GM19468 (cell line): Measurements from ENCODE around the gene CAMK2B.

Experiments
- ATAC-seq: cut with Tn5 transposase; IDR thresholded peaks from one replicate; pipeline ENCODE4 v1.9.1; 2021; ENCODE audit warnings: mild to moderate bottlenecking, moderate library complexity, moderate number of reproducible peaks; ENCODE audit not compliant: unreplicated experiment; ENCODE audit errors: extremely low read depth

Gene CAMK2B

DNA sequence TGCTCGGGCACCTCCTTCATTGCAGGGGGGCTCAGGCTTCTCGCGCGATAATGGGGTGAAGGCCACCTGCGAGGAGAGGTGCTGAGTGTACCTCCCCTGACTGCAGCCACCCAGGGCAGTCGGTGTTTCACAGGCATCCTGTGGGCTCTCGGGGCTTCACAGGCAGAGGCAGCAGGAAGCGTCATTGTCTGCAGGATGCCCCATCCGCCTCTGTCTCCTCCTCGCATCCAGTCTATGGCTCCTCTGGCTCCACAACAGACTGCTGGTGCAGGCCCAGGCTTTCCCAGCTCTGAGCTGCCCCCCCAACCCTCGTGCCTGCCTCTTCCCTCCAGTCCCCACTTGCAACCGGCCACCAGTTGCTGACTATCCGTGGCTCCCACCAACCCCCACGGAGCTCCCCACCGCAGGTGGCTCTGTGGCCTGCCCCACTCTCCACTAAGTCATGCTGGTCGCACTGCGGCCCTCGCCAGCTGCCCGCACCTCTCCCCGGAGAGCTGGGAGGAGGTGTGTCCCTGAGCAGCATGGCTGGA, 36.5 kb downstream of the CAMK2B start:
- ATAC-seq, result no peak

DNA sequence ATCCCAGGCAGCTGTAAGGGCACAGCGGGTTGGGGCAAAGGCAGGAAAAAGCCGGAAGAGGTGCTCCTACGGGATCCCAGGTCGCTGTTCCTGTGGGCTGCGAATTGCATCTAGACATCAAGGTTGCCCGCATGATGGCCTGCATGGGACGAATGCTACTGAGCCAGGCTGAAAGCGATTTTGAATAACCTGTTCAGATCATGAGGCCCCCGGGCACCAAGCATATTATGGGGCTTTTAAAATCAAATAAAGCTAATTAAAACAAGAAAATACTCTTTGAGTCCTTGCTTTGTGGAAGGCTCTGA, 37.1 kb downstream of the CAMK2B start:
- no peak for ATAC-seq

DNA sequence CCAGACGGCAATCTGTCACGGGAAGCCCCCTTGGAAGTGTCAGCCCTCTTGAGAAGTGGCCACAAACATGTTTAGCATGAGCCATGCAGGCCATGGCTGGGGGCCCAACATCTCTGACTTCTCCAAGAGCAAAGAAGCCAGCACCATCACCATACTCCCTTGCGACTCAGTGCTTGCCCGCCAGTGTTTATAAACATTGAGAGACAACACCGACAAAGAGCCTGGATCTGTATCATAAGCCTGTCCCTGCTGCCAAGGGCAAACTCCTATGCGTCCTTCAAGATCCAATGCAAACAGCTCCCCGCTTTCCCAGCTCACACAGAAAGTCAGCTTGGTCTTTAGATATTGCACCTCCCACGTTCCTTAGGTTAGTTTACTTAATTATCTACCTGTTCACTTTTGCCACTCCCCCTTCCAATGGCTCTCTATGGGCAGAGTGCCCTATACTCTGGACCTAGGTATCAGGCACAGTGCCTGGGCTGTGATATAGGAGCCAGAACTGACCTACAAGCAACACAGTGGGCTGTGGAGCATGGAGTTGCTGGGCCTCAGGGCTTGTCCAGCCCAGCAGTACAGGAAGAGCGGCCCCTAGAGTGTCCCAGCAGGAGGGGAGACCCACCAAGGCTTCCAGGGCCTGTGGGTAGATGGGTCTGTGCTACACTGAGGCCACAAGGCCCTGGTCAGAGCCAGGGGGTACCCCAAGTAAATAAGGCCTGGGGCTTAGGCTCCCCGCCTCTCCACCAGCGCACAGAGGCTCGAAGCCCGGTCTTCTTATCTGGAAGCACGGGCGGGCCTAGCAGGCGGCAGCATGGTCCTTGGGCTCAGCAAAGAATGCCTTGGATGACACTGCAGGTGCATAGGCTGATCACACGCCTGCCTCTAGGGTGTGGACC, 37.7 kb downstream of the CAMK2B start:
- no peak for ATAC-seq

DNA sequence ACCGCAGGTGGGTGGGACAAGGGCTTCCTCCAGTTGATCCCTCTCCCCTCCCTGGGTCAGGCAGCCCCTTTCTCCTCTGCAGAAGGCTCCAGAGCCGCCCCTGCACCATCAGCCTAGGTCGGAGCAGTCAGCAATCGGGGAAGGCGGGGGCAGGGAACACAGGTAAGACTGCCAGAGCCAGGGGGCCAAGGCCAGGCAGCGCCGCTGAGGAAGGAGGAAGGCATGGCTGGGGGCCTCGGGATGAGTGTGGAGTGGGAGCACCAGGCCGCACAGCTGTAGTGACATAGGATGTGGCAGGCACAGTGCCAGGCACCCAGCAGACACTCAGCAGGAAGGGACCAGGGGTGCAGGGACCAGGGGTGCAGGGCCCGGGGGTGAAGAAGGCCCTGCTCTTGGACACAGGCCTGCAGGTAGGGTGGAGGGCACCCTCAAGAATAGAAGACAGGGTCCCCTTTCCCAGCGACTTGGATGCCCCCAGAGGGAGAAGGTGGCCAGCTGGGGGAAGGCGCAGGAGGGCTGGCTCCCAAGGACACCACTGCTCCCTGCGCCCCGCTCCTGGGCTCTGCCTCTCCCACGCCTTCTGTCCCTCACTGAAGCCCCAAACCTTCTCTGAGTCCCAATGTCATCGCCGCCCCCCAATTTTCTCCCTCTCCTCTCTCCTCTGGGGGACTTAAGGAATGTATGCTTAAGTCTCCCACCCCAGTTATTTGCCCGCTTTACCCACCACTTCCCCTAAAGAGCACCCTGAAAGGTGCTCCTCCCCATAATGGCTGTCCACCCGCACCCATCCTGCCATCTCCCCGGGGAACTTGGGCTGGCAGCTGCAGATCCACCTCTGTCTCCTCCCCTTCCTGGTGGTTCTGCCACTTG, 38.5 kb downstream of the CAMK2B start:
- no peak for ATAC-seq

DNA sequence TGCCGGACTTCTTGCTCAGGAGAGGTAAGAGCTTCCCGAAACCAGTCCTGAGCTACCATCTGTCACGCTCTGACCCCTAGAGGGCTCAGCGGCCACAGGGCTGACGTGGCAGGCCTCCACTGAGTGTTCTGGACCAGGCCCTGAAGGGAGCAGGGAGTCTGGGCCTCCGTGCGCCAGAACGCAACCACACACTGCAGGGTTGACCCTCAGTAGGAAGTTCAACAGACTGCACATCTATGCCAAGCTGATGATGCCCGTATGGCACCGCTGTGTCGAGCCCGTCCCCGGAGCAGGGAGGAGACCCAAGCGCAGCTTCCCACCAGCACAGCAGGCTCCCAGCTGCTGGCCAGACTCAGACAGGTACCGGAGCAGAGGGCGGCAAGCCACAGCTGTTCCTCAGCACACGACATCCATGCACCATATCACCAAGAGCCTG, 39.2 kb downstream of the CAMK2B start:
- ATAC-seq, result no peak

DNA sequence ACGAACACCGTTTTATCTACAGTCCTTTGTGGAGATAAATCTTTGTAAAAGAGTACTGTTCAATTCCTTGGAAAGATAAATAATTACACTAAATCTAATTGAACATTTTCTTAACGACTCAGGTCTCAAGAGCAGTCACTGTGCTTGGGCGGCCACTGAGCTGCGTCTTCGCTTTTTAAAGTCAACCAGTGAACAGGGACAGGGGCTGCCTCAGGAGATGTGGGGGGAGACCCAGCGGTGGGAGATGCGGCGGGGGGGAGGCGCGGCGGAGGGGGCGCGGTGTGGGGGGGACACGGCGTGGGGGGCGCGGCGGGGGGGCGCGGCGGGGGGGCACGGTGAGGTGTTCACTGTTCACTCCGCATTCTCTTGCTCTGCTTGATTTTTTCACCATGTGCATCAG, 39.8 kb downstream of the CAMK2B start:
- ATAC-seq, result no peak

DNA sequence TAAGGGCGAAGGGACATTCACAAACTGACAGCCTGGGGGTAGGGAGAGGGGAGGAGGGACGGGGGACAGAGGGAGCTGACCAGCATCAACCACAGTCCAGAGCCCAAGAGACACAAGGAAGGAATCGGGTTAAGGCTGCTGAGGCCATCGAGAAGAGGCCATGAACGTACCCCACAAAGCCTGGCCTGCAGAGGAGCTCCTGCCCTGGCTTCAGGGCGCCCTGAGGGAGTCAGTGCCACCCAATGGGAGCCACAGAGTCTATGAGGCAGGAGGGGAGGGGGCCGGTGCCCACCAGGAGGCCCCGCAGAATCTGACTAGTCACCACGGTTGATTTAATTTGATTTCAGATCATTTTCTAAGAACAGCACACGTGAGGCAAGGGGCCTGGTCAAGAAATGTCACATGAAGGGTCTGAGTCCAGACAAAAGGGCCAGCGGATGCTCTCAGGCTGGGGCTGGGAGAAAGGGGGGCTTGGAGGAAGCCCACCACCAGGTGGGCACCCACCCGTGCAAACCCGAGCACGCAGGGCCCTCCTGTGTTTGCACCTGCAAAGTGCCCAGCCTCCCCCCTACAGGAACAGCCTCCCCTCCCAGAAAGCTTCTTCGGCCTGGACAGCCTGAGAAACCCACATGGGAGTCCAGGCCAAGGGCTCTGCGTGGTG, 40.4 kb downstream of the CAMK2B start:
- ATAC-seq, result no peak

DNA sequence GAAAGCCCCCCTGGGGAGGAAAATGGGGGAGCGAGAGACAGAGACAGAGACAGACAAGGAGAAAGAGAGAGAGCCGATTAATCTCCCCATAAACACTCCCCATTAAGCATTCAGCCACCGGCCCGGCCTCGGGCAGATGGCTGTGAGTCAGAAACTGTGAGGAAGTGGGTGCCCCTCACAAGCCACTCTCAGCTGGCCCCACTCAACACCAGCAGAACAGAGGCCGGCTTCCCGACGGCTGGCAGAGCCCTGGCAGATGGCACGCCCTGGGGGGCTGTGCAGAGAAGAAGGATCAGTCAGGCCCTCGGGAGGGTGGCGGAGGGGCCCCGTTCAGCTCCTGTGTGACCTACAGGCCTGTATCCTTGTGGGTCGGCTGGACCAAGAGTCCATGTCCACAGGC, 41.2 kb downstream of the CAMK2B start:
- ATAC-seq, result no peak

DNA sequence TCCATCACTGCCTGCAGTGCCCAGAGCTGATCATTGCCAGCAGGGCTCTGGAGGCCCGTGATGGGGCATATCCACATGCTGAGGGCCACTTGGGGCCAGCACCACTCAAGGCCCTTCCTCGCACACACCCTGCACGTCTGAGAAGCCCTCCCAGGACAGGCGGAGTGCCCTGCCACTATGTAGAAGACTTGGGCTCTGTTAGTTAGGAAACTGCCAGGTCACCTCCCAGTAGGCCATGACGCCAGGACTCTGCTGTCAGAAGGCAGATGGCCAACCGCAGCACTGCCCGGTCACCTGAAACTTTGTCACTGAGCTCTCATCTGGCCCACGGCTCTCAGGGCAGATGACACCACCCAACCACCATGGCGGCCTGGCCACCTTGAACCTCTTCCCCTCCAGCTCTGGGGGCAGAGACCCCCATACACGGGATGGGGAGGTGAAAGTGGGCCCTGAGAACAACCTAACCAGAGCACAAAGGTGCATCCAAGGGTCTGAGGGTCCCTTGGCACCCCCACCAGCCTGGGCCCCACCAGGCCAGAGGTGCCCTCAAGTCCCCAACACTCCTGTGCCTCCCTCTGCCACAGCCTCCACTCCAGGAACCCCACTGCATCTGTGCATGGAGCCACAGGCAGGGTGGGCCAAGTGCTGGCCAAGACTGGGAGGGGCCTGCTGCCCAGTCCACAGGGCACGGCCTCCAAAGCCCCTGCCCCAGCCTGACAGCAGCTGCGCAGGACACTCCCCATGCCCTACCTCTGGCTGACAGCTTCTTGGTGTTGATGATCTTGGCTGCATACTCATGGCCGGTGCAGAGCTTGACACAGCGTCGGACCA, 41.8 kb downstream of the CAMK2B start:
- ATAC-seq, result no peak

DNA sequence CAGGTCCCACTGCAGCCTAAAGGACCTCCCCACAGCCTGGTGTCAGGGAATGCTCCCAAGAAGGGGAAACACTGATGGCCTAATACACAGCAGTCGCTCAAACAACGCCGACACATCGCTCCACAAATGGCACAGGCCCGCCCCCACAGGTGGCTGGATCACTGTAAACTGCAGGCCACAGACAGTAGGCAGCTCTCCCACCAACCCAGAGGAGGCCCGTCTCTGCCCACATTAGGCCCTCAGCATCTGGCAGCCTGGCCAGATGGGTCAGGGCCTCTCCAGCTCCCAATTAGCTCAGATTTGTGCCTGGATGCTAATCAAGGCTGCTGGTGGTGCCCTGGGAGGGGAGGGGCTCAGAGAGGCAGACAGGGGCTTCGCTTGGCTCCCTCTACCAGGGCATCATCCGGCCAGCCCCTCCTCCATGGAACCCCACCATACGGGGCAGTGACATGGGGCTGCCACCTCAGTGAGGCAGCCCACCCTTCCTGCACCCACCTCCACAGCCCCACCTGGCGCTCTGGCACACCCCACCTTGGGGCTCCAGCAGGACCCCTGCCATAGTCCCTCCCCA, 42.7 kb downstream of the CAMK2B start:
- ATAC-seq, result no peak

DNA sequence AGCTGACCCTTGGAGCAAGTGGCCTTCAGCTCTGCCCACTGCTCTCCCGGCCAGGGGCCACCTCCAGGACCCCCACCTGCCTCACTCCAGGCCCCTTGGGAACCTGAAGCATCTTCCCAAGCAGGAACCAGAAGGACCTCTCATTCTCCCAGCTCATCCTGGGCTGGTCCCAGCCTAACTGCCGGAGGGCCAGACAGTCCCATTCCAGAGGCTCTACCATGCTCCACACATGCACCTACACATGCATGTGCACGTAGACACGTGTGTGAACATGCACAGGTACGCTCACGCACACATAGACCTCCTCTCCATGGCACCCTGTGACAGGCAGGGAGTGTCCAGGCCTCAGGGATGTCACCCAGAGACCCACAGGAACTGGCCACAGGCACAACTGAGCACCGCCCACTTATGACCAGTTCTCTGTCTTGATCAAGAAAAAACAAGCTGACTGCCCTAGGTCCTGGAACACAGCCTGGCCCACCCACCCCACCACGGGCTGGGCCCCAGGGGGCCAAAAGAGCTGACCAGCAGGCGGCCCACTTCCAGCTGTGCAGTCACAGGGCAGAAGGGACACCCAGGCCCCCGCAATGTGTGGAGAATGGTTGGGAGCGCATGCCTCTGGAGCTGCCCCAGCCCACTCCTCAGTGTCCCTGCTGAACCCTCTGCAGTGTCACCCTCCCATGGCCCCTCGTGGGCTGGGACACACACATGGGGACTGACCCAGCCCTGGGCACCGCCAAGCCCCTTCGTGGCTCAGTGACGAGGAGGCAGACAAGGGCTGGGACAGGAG, 43.4 kb downstream of the CAMK2B start:
- no peak for ATAC-seq

DNA sequence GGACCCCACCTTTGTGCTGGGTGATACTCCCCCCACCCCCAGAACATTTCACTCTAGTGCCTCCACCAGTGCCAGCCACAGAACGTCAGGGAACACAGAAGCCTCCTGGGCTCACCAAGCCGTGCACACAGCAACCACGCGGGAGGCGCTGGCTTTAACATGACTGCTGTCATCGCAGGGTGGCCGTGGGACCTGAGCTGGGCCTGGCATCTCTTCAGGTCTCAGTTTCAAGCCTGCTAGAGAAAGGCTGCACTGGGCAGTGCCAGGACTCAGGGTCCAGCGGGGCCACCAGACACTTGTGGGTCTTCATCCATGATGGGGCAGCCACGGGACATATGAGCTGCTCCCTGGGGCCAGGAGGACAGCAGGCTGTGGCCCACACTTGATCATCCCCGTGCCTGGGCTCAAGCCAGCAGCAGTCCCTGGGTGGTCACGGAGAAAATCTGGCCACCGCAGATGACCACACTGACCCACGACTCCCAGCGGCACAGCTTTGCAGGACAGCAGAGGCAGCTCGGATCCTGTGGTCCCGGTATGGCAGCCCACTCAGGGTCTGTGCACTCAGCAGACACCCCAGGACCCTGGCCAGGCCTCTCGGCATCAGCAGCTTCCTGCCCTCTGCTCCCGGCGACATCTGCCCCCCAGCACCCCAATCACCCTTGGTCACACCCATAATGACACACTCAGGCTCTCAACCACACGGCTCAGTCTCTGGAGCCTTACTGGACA, 44.2 kb downstream of the CAMK2B start:
- no peak for ATAC-seq

DNA sequence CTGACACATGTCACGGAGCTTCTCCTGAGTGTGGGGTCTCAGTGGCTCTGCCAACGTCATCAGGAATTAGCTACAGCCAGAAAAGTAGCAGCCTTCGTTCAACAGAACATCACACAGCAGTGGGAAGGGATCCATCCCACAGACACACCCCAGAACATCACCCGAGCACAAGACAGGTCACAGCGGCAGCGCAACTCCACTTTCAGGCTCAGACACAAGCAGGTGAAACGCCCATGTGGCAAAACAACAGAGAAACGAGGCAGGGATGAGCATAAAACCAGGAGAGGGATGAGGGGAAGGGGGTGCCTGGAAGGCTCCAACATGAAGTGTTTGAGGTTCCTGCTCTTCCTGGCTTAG, 44.8 kb downstream of the CAMK2B start:
- no peak for ATAC-seq

DNA sequence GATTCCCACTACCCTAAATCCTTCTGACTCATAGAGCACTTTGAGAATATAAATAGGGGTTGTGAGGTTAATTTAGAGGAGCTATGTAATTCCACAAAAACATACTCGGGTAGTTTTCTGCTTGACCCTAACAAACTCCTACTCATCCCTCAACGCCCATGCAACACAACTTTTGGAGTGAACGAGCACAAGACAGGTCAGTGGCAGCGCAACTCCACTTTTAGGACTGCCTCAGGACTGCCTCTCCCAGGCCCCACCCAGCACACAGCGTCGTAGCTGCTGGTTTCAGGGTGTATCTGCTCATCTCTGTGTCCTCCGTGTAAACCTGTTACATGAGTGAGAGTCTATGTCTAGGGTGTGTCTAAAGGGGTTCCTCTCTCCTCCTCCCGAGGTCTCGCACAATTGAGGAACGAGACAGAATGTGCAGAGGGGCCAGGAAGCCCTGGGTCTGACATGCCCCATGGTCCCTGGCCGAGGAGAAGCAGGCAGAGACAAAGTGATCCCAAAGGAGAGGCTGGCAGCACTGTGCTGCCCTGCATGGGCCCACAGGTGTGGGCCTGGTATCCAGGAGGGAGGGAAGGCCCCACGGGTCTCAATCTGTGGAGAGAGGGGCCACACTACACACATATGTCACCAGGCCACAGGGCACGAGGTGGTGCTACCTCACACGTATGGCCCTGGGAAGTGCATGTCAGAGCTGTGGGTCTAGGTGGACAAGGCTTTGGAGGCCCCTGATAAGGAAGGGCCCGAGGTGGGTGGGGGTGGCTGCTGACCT, 45.5 kb downstream of the CAMK2B start:
- ATAC-seq, result no peak

DNA sequence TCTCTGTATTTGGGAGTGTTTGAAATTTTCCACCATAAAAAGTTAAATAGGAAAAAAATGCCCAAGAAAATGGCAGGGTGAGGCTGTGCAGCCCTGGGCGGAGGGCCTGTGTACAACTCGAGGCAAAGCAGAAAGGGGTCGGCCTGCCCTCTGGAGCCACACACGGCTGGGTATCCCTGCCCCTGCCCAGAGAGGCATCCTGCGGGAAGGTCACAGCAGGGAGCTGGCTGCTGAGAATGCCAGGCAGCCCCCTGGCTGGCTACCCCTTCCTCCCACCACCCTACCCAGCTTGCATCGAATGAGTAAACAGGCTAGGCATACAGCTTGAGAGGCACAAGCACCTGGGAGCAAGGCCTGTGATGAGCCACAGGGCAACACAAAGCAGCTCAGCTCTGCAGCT, 46.1 kb downstream of the CAMK2B start:
- no peak for ATAC-seq

DNA sequence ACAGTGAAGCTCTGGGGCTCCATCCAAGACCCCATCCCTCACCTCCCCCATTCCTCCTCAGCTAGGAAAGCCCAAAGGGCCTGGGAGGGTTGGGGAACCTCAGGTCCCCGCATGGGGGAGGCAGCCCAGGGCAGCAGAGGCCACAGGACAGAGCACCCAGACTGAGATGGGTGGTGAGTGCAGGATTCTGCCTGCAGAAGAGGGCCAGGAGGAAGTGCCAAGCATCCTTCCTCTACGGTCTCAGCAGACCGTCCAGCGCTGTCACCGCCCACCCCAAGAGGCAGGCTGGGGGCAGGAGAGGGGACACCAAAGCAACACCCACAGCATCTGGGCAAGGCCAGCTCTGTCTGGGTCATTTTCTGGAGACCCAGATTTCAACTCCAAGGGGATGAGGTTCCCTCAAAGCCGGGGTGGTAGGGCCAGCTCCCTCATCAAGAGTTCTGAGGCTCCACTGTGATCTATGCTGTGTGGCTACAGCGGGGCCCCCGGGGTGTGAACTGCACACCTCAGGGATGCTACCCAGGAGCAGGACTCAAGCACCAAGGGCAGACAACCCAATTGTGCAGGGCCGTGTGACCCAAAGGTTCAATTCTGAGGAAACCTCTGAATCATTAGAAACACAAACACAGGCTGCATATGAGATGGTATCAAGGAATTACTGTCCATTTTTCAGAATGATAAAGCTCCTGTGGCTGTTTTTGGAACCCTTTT, 46.8 kb downstream of the CAMK2B start:
- no peak for ATAC-seq

DNA sequence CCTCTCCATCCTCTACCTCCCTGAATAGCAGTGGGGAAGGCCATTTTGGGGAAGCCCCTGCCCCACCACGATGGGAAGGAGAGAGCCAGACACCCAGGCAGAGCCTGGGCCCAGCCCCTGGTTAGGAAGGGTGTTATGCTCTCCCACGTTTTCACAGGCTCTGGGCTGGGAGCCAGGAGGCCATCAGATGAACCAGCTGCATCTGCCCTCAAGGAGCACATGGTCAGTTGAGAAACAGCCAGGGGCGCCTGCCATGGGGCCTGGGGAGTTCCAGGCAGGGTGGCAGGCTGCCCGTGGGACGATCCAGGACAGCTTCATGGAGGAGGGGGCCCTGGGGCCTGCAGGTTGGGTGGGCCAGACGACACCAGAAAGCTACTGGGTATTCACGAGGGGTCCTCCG, 47.5 kb downstream of the CAMK2B start:
- ATAC-seq, result no peak
